SK-N-SH treated with all-trans-retinoic acid at 6 μM for 48 hours (cell line): ENCODE results near the gene SEMA4D.

Experiments used
- ARNTL ChIP-seq: fragments of 450-650 bp; formaldehyde crosslinking; IDR thresholded peaks from 2 replicates; pipeline ENCODE4 v1.5.0; 2020; ENCODE audit warnings: low read depth, mild to moderate bottlenecking, moderate library complexity, borderline replicate concordance
- BACH2 ChIP-seq: fragments of 250-450 bp; sonication (Bioruptor Pico); IDR thresholded peaks from 2 replicates; pipeline ENCODE4 v1.9.0; 2021; ENCODE audit warnings: mild to moderate bottlenecking, borderline replicate concordance
- CSDC2 ChIP-seq: fragments of 250-450 bp; sonication (Bioruptor Pico); IDR thresholded peaks from 2 replicates; pipeline ENCODE4 v1.5.0; 2020; ENCODE audit warnings: mild to moderate bottlenecking, moderate library complexity
- GLIS3 ChIP-seq: fragments of 250-450 bp; sonication (Bioruptor Pico); IDR thresholded peaks from 2 replicates; pipeline ENCODE4 v1.5.0; 2020; ENCODE audit warnings: mild to moderate bottlenecking, moderate library complexity
- ISL1 ChIP-seq: fragments of 250-450 bp; sonication (Bioruptor Pico); IDR thresholded peaks from 2 replicates; pipeline ENCODE4 v2.1.2; 2022; ENCODE audit warnings: mild to moderate bottlenecking, moderate library complexity
- RARB ChIP-seq: fragments of 250-450 bp; sonication (Bioruptor Pico); IDR thresholded peaks from 2 replicates; pipeline ENCODE4 v1.8.0; 2021; ENCODE audit warnings: mild to moderate bottlenecking, moderate library complexity
- SNAI2 ChIP-seq: fragments of 250-450 bp; sonication (Bioruptor Pico); IDR thresholded peaks from 2 replicates; pipeline ENCODE4 v1.5.0; 2020; ENCODE audit warnings: mild to moderate bottlenecking, moderate library complexity
- ZC3H10 ChIP-seq: fragments of 250-450 bp; sonication (Bioruptor Pico); IDR thresholded peaks from 2 replicates; pipeline ENCODE4 v1.5.1; 2021; ENCODE audit warnings: mild to moderate bottlenecking, moderate library complexity
- ZNF70 ChIP-seq: fragments of 450-650 bp; formaldehyde crosslinking; IDR thresholded peaks from 2 replicates; pipeline ENCODE4 v1.5.0; 2020; ENCODE audit warnings: mild to moderate bottlenecking, moderate library complexity
- TF ChIP-seq, protein P1 (sequence below): fragments of 250-450 bp; sonication (Bioruptor Pico); IDR thresholded peaks from 2 replicates; pipeline ENCODE4 v1.8.0; 2020; ENCODE audit warnings: mild to moderate bottlenecking, moderate library complexity, borderline replicate concordance
- TF ChIP-seq, protein P2 (sequence below): fragments of 250-450 bp; sonication (Bioruptor Pico); IDR thresholded peaks from 2 replicates; pipeline ENCODE4 v1.5.1; 2020; ENCODE audit warnings: low read depth, mild to moderate bottlenecking, moderate library complexity

GRCh38 chr9:89357331-89358197, 140.3 kb downstream of the SEMA4D start:
- TF ChIP-seq CSDC2 (CRISPR knock-in tag) (no peak), ZNF70 (CRISPR knock-in tag) (no peak), ISL1 (CRISPR knock-in tag) (no peak), RARB (CRISPR knock-in tag) (no peak), BACH2 (no peak), SNAI2 (no peak), GLIS3 (no peak), ZC3H10 (no peak), ARNTL (CRISPR knock-in tag) (no peak)
- TF ChIP-seq, protein P1, sequence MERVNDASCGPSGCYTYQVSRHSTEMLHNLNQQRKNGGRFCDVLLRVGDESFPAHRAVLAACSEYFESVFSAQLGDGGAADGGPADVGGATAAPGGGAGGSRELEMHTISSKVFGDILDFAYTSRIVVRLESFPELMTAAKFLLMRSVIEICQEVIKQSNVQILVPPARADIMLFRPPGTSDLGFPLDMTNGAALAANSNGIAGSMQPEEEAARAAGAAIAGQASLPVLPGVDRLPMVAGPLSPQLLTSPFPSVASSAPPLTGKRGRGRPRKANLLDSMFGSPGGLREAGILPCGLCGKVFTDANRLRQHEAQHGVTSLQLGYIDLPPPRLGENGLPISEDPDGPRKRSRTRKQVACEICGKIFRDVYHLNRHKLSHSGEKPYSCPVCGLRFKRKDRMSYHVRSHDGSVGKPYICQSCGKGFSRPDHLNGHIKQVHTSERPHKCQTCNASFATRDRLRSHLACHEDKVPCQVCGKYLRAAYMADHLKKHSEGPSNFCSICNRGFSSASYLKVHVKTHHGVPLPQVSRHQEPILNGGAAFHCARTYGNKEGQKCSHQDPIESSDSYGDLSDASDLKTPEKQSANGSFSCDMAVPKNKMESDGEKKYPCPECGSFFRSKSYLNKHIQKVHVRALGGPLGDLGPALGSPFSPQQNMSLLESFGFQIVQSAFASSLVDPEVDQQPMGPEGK (CRISPR knock-in tag): no peak
- TF ChIP-seq, protein P2, sequence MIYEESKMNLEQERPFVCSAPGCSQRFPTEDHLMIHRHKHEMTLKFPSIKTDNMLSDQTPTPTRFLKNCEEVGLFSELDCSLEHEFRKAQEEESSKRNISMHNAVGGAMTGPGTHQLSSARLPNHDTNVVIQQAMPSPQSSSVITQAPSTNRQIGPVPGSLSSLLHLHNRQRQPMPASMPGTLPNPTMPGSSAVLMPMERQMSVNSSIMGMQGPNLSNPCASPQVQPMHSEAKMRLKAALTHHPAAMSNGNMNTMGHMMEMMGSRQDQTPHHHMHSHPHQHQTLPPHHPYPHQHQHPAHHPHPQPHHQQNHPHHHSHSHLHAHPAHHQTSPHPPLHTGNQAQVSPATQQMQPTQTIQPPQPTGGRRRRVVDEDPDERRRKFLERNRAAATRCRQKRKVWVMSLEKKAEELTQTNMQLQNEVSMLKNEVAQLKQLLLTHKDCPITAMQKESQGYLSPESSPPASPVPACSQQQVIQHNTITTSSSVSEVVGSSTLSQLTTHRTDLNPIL (CRISPR knock-in tag): no peak
